ENCODE results near the gene BCL7B.
"Not testable (repeated sequence)": the region's sequence is repeated elsewhere in the genome, so short reads cannot be mapped to it uniquely, and the experiment has no call there.

BCL7B gene

GRCh38 chr7:73532224-73532623 lies 25.3 kb downstream of the BCL7B start:
- no peak for DNase-seq (ENCODE audit: low read depth)
- TF ChIP-seq CTCF (IDR thresholded peaks at IDR 0.05; ENCODE audit: insufficient read depth, low read depth, low read length, missing control alignments) = no peak

GRCh38 chr7:73530800-73531199 lies 26.7 kb downstream of the BCL7B start:
- no peak for DNase-seq (ENCODE audit: low read depth)
- H3K4me3 ChIP-seq (ENCODE audit: low read length) = no peak overlapping the region
- TF ChIP-seq CTCF (IDR thresholded peaks at IDR 0.05; ENCODE audit: insufficient read depth, low read depth, low read length, missing control alignments) = no peak

More at GRCh38 chr7:73532224-73532623, 25.3 kb downstream of the BCL7B start:
- no peak overlapping the region for H3K4me3 ChIP-seq (ENCODE audit: low read length)

- no peak for DNase-seq (ENCODE audit: low read depth)
- no peak overlapping the region for H3K4me3 ChIP-seq (ENCODE audit: low read length)
- TF ChIP-seq CTCF (IDR thresholded peaks at IDR 0.05; ENCODE audit: insufficient read depth, low read depth, low read length, missing control alignments) = no peak
Measured at GRCh38 chr7:73526896-73527821, 30.3 kb downstream of the BCL7B start.

GRCh38 chr7:73526158-73526494 lies 31.4 kb downstream of the BCL7B start:
- H3K4me3 ChIP-seq (ENCODE audit: low read length); DNase-seq (ENCODE audit: low read depth): not testable (repeated sequence)

GRCh38 chr7:73522105-73522872 lies 35.2 kb downstream of the BCL7B start, which contains the start of gene BAZ1B:
Gene BAZ1B, minus strand, starts transcription at chr7:73522293. Its CDS starts 360 bp downstream, at chr7:73521933.
- TF ChIP-seq CTCF (IDR thresholded peaks at IDR 0.05; ENCODE audit: insufficient read depth, low read depth, low read length, missing control alignments) = no peak
- H3K4me3 ChIP-seq (ENCODE audit: low read length) = peak within 1 kb of the TSS; percentile 81

GRCh38 chr7:73521636-73522104 lies 35.8 kb downstream of the BCL7B start:
- peak overlapping the region; percentile 81 for H3K4me3 ChIP-seq (ENCODE audit: low read length)
- no peak for TF ChIP-seq CTCF (IDR thresholded peaks at IDR 0.05; ENCODE audit: insufficient read depth, low read depth, low read length, missing control alignments)
- DNase-seq (ENCODE audit: low read depth) = peak; percentile 49

More at GRCh38 chr7:73522105-73522872, 35.2 kb downstream of the BCL7B start, which contains the start of gene BAZ1B:
- peak; percentile 98 for DNase-seq (ENCODE audit: low read depth)
